SK-N-SH (cell line): ENCODE results near the gene SUPT3H.

Source experiments
- CTCF ChIP-seq: fragments of 200-600 bp; sonication (generic); IDR thresholded peaks from 2 replicates; pipeline ENCODE4 v1.6.1; 2017; ENCODE audit warnings: antibody characterized with exemption, mild to moderate bottlenecking, moderate library complexity
- GABPA ChIP-seq: IDR thresholded peaks from 2 replicates; pipeline ENCODE4 v1.4.0; 2012; ENCODE audit warnings: low read depth, mild to moderate bottlenecking
- JUND ChIP-seq: IDR thresholded peaks from 2 replicates; pipeline ENCODE4 v1.4.0; 2012
- MXI1 ChIP-seq: IDR thresholded peaks from 2 replicates; pipeline ENCODE4 v1.6.1; 2012; ENCODE audit warnings: mild to moderate bottlenecking, low read depth, low read length, improper control_type of control experiment
- RAD21 ChIP-seq: IDR thresholded peaks from 2 replicates; pipeline ENCODE4 v1.6.1; 2012; ENCODE audit warnings: mild to moderate bottlenecking, low read length
- SIN3A ChIP-seq: IDR thresholded peaks from 2 replicates; pipeline ENCODE4 v1.6.1; 2012; ENCODE audit warnings: low read depth, mild to moderate bottlenecking, low read length, moderate library complexity, borderline replicate concordance

GRCh38 chr6:44808148-44808547 lies 569.6 kb downstream of the SUPT3H start:
- TF ChIP-seq RAD21 (no peak), SIN3A (no peak), CTCF (no peak), GABPA (no peak), JUND (no peak), MXI1 (no peak)
